Stromal cell of bone marrow (primary cell): Measurements from ENCODE around the gene TENT5A.
A peak's percentile ranks its signal among the peaks of the same experiment; 100 is the strongest.

ENCODE experiments used
- DNase-seq: peaks from one replicate; pipeline ENCODE4 v3.0.0-alpha.2; 2012; ENCODE audit warnings: low read depth

The TENT5A gene

DNA sequence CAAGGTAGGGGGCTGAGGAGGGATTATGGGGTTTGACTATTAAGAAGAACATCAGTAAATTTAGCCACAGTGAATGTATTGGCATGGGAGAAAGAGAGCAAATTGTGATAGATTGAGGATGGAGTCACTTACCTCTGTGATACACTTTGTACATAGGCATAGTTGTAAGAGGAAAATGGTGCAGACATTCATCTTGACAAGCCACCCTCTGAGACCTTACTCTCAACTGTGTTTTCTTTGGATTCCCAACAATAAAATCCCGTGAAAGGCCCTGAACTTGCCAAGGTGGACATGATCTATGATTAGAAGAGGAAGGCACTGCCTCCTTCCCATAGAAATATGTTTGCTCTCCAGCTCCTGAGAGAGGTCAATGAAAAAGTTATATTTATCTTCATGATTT lies 18.6 kb upstream of the TENT5A start:
- no peak for DNase-seq

GRCh38 chr6:81770381-81770780 lies 17.9 kb upstream of the TENT5A start:
- DNase-seq = no peak

DNA sequence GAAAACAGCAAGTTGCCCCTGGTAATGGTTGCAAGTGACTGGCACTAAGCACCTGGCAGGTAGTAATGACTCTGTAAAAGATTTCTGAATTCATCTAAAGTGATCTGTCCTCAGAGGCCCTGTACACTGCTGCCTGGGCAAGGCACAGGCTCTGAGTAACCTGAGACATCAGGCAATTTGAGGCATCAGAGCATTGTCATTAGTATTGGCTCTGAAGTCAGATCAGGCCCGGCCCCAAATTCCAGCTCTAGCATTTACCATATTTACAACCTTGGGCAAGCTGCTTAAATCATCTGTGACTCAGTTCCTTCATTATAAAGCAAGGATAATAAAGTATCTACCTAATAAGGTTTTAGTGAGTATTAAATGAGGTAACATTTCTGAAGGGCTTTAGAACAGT lies 17.3 kb upstream of the TENT5A start:
- DNase-seq = no peak

DNA sequence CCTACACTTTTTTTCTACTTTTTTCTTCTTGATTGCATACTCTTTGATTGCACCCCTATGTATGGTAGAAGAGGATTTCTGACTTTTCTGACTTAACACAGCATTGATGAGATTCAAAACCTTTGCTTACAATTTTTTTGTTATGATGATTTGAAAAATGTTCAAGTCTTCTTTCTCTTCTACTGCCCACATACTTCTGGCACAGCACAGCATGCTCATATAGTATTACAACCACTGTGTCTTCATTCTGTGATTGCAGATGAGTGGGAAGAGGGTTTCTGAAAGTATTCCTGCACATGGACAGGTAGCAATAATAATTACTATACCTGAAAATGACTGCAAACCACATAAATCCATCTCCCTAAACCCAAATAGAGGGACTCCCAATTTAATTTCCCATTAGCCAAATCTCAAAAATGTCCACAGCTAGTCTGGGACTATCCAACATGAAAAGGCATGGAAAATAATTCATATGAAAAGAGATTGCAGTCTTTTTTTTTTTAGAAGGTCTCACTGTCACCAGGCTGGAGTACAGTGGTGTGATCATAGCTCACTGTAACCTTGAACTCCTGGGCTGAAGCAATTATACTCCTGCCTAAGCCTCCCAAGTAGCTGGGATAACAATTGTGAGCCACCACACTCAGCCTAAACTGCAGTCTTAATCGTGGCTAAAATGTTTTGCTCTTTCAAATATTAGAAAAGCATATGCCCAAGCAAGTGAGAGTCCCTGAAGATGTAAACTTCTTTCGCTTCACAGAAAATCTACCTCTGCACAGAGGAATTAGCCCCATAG lies 15.9 kb upstream of the TENT5A start:
- DNase-seq = no peak

DNA sequence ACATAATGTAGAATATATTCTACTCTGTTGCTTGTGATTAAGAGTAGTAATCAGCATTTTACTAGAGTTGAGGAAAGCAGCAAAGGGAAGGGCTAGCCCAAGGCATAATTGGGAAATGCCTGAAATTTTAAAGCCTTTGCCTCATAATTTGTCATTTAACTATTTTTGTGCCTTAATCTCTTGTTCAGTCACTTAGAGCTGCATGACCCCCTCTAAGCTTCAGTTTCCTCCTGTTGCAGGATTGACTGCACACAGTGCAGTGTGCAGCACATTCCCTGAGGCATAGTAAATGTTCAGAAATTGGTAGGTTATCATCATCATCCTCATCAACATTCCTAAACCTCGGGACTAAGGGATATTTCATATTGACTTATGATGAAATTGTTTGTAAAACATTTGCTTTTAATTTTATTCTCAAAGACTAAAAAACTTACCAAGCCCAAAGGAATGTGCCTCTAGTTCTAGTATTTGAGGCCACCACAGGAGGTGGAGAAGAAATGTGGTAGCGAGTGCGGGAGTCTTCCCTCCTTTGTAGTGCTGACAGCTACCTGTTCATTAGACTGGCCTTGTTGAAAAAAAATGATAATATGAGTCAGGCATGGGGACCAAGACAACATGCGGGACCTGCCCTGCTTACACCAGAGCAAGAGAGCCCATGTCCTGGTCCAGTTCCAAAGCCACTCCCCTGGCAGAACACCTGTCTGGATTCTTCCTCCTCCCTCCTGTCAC lies 14.8 kb upstream of the TENT5A start:
- no peak for DNase-seq

- DNase-seq = peak; percentile 93
Observed at GRCh38 chr6:81766482-81767069, 14.1 kb upstream of the TENT5A start.

DNA sequence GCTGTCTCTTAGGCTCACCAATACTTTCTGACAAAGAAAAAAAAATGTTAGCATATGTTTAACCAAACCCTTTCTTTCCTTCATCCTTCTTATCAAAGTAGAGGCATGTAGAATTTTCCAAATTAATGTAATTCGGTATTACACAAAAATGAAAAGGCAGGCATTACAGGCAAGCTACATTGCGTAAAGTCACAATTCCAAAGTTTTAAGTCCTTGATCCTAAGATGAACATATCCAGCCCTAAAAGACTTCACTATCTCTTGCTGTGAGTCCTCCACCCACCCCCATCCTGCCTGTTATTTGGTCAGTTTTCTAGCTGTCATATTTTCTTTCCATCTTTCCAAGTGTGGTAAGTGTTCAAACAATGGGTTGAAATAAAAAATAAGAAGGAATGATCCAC lies 12.1 kb upstream of the TENT5A start:
- DNase-seq = no peak

DNA sequence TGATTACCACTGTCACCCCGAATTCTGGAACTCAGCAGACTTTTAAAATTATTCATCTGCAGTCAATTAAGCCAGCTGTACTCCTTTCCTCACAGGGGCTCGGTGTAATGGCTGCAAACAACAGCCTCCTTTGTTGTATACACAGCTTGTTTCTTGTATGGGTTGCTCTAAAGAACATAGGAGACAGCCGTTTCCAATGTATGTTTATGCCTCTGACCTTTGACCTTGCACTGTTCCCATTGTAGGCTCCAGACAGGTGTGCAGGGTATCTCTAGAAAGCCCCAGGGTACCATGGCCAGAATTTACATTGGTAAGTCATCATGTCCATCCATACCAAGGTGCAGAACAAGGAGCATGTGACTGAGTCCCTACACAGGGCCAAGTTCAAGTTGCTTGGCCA lies 11.5 kb upstream of the TENT5A start:
- no peak for DNase-seq

GRCh38 chr6:81763051-81763450 lies 10.6 kb upstream of the TENT5A start:
- DNase-seq = no peak

- no peak for DNase-seq
Observed at GRCh38 chr6:81762606-81763005, 10.1 kb upstream of the TENT5A start.

DNA sequence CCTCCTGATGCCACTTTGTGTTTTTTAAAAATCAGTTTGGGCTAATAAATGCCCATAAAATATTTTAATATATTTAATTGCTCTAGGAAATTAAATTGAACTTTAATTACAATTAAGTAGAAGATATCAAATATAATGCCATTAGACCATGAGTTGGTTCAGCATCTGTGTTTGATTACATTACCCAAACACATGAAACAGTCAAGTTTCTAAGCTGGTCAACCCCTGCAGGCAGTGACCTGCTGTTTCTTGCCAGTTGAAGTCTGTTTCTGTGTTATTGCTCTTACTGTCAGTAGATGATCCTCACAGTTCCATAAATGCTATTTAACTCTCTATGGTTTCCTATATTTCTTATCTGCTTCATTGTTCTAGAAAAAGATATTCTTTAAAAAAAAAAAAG lies 9.7 kb upstream of the TENT5A start:
- DNase-seq = no peak

GRCh38 chr6:81761197-81761596 lies 8.7 kb upstream of the TENT5A start:
- no peak for DNase-seq

DNA sequence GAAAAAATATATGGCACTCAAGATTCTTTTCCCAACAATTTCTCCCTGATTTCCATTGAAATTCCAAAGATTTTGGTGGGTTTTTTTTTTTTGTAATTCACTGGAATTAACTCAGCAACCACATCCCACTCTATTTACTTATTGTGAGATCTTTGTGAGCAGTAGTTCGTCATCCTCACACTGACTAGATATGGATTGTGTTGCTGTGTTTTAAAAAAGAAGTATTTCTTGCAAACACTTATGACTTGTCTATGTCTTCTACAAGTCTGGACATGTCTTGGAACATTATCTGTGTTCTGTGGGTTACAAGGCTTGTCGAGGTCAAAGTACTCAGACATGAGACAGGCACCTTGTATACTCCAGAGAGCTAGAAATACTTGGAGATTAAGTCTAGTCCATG lies 7.3 kb upstream of the TENT5A start:
- DNase-seq = no peak

GRCh38 chr6:81758221-81758620 lies 5.7 kb upstream of the TENT5A start:
- DNase-seq = no peak

DNA sequence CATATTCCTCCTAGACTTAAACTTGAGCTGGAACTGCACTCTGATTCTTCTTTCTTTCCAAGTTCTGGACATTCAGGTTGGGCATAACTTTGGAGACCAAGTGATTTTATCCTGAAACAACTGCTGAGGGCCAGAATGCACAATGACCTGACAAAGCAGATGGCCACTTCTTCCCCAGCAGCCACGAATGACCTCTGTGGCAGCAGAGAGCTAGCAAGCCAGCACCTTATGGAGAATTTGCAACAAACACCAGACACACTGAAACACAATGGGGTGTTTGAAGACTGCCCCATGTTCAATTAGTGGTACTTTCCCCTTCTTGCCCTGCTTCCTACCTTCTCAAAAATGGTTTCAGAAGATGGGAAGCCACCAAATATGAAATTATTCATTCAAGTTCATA lies 4.2 kb upstream of the TENT5A start:
- DNase-seq = no peak

DNA sequence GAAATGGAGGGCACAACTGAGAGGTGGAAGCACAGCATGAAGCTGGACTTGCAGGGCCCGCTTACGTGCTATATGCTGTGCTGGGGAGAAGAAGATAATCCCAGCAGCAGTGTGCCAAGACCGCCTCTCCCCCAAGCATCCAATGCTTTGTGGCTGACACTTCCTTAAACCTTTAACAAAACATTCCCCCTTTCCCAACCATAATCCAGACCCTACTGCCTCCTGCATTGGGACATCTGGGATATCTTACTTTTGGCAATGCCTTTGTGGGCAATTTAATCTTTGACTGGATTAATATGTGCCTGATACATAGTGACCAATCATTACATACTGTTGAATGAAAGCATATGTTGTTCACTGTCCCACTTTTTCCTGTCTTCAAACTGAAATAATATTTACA lies 3.1 kb upstream of the TENT5A start:
- no peak for DNase-seq

DNA sequence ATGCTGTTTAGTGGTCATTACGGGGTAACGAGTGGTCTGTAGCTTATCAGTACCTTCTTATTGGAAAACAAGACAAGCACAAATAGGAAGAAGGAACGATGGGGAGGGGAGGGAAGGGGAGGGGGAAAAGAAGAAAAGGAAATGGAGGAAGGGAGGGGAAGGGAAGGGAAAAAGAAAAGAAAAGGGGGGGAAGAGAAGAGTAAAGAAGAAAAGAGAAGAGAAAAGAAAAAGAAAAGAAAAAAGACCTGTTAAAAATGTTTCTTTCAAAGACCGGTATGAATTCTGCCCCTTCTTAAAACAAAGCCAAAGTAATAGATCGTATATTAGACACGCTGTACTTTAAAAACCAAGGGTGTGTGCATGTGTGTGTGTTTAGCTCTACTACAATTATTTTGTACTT lies 2.4 kb upstream of the TENT5A start:
- no peak for DNase-seq

DNA sequence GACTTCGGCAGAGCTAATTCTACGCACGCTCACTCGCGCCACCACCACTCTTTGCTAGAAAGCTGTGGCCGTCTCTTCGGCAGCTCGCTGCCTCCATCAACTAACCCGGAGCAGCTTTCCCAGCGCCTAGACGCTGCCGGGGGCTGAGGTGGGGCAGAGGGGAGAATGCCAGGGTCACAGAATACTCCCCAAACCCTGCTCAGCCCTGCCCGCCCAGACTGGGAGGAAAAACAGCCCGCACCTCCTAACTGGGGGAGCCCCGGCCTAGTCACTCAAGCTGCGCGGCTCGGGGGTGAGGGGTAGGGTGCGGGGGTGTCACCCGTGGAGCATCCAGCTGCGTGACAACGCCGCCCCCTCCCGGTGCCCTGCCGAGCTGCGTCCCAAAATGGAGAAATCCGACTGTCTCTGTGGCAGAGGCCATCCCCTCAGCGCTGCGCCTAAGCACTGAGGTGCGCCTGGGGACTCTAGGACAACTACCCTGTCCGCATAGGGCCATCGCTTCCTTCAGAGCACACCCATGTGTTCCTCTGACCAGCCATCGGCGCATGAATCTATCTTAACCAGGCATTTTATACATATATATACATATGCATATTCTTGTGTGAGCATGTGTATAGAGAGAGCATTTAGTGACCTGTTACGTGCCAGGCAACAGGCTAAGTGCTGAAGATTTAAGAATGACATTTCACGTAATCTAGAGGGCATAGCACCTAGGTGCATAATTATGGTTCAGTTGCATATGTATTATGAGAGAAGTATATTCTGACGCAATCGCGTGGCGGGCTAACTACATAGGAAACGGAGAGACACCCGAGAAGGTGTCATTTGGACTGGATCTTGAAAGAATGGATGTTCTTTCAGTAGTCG lies 1.5 kb upstream of the TENT5A start:
- no peak for DNase-seq

DNA sequence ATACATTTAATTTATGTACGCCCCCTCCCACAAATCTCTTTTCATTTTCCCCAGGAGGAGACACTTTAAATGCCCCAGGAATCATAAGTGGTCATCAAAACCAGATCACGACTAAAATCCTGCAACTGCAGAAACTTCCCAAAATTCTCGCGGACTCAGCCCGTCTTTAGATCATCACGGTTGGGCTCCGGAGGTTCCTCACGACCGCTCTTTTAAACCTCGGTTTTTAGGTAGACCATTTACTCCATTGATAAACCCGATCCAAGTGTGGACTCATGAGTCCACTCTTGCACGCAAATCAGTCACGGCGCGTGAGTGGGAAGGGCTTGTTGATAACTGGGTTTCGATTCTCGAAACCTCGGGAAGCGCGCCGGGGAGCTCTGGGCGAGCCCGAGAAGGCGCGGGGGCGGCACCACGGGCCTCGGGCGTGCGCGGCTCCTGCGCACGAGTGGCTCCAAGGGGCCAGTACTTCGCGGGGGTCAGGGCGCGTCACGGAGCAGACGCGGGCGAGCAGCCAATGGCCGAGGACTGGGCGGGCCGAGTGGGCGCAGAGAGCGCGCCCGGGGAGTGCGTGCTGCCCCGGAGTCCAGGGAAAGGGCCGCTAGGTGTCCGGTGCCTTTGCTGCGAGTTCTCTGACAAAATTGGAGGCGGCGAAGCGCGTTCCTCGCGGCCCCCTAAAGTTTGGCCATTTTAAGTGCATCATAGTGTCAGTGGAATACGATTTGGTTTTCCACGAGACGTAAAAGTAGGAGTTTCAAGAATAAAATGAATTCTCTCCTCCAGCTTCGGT lies 635 bp upstream of the TENT5A start:
- peak; percentile 88 for DNase-seq

DNA sequence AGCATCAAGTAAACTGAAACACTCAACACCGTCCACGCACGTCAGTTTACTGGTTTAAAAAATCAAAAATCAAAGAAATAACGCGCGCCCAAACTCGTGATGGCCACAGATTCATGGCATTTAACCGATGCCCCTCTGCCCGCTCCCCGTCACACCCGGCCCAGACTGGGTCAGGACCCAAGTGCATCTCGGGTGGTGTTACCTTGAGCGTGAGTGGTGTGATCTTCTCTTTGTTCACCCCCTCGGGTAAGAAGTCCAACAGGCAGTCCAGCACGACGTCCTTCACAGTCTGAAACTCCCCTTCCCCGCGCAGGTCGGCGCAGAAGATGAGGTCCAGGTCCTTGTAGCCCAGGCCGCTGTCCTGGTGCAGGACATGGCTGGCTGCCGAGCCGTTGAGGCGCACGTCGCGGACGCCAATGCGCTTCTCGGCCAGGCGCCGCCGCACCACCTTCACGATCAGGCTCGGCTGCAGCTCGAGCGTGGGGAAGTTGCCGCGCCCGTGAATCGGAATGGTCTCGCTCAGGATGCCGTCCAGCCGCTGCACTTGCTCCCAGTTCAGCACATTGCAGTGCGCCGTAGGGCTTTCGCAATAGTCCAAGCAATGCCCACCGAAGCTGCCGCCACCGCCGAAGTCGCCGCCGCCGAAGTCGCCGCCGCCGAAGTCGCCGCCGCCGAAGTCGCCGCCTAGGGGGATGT lies 945 bp downstream of the TENT5A start:
- DNase-seq = no peak
